Measurements from ENCODE around the gene RBM47. TPM values are rescaled to one million over a fixed set of nuclear protein-coding genes. Genes with fewer than 3 reads are reported as not detected.
"Not testable (repeated sequence)": the region's sequence is repeated elsewhere in the genome, so short reads cannot be mapped to it uniquely, and the experiment has no call there.

RBM47 gene
- total RNA-seq, 2 experiments from 2014 or later: 2.7 to 3.1 TPM

GRCh38 chr4:40418430-40419230 is 211.0 kb downstream of the RBM47 start:
- Mint-ChIP-seq H3K27ac (no peak overlapping the region), H3K4me3 (no peak overlapping the region), H3K4me1 (peaks cover 13% of the 10 kb centered on the region), H3K36me3 (peaks cover 17% of the 10 kb centered on the region), H3K9me3 (peaks cover 12% of the 10 kb centered on the region), H3K27me3 (peaks cover 4% of the 10 kb centered on the region)
- DNase-seq (no peak), ATAC-seq (ENCODE audit: low read depth) (no peak)
- POLR2A ChIA-PET: no interaction called here

- no peak for DNase-seq
- H3K4me3 Mint-ChIP-seq: no peak overlapping the region
- H3K36me3 Mint-ChIP-seq: peaks cover 17% of the 10 kb centered on the region
- H3K4me1 Mint-ChIP-seq: peaks cover 13% of the 10 kb centered on the region
- no peak overlapping the region for H3K27ac Mint-ChIP-seq
- POLR2A ChIA-PET: no interaction called here
- ATAC-seq (ENCODE audit: low read depth): no peak
- H3K27me3 Mint-ChIP-seq: peaks cover 2% of the 10 kb centered on the region
- peaks cover 12% of the 10 kb centered on the region for H3K9me3 Mint-ChIP-seq
Observed at GRCh38 chr4:40417941-40418340, 211.7 kb downstream of the RBM47 start.

- DNase-seq (no peak), ATAC-seq (ENCODE audit: low read depth) (no peak)
- H3K36me3 Mint-ChIP-seq: peaks cover 8% of the 10 kb centered on the region
- peaks cover 6% of the 10 kb centered on the region for H3K4me1 Mint-ChIP-seq
- POLR2A ChIA-PET: no interaction called here
- H3K27me3 Mint-ChIP-seq: peaks cover 2% of the 10 kb centered on the region
- peaks cover 11% of the 10 kb centered on the region for H3K9me3 Mint-ChIP-seq
- no peak overlapping the region for H3K27ac Mint-ChIP-seq
- H3K4me3 Mint-ChIP-seq: no peak overlapping the region
Observed at GRCh38 chr4:40414673-40415072, 215.0 kb downstream of the RBM47 start.

GRCh38 chr4:40412866-40413795 is 216.5 kb downstream of the RBM47 start:
- H3K27ac Mint-ChIP-seq: no peak overlapping the region
- DNase-seq (no peak), ATAC-seq (ENCODE audit: low read depth) (no peak)
- H3K27me3 Mint-ChIP-seq: peaks cover 2% of the 10 kb centered on the region
- H3K4me1 Mint-ChIP-seq: peaks cover 6% of the 10 kb centered on the region
- H3K9me3 Mint-ChIP-seq: peaks cover 7% of the 10 kb centered on the region
- peaks cover 6% of the 10 kb centered on the region for H3K36me3 Mint-ChIP-seq
- POLR2A ChIA-PET: no interaction called here
- no peak overlapping the region for H3K4me3 Mint-ChIP-seq

GRCh38 chr4:40412388-40412787 is 217.3 kb downstream of the RBM47 start:
- H3K36me3 Mint-ChIP-seq: peaks cover 8% of the 10 kb centered on the region
- H3K27ac Mint-ChIP-seq: no peak overlapping the region

GRCh38 chr4:40409835-40410234 is 219.8 kb downstream of the RBM47 start:
- Mint-ChIP-seq H3K27me3 (peaks cover 2% of the 10 kb centered on the region), H3K36me3 (peaks cover 9% of the 10 kb centered on the region), H3K4me1 (peaks cover 4% of the 10 kb centered on the region), H3K9me3 (peaks cover 18% of the 10 kb centered on the region), H3K27ac (no peak overlapping the region), H3K4me3 (no peak overlapping the region)
- POLR2A ChIA-PET: no interaction called here
- DNase-seq (no peak), ATAC-seq (ENCODE audit: low read depth) (no peak)

More at GRCh38 chr4:40412388-40412787, 217.3 kb downstream of the RBM47 start:
- ATAC-seq (ENCODE audit: low read depth) (no peak), DNase-seq (no peak)
- peaks cover 2% of the 10 kb centered on the region for H3K27me3 Mint-ChIP-seq
- no peak overlapping the region for H3K4me3 Mint-ChIP-seq
- peaks cover 6% of the 10 kb centered on the region for H3K4me1 Mint-ChIP-seq
- peaks cover 10% of the 10 kb centered on the region for H3K9me3 Mint-ChIP-seq
- POLR2A ChIA-PET: no interaction called here

GRCh38 chr4:40407468-40407867 is 222.2 kb downstream of the RBM47 start:
- DNase-seq; H3K4me3 Mint-ChIP-seq; H3K27me3 Mint-ChIP-seq; H3K4me1 Mint-ChIP-seq; ATAC-seq (ENCODE audit: low read depth); POLR2A ChIA-PET; H3K27ac Mint-ChIP-seq: not testable (repeated sequence)
- Mint-ChIP-seq H3K9me3 (peaks cover 17% of the 10 kb centered on the region), H3K36me3 (peaks cover 10% of the 10 kb centered on the region)

GRCh38 chr4:40406340-40406739 is 223.3 kb downstream of the RBM47 start:
- H3K27me3 Mint-ChIP-seq: no peaks in the 10 kb centered on the region
- H3K4me1 Mint-ChIP-seq: no peaks in the 10 kb centered on the region
- no peak overlapping the region for H3K4me3 Mint-ChIP-seq
- POLR2A ChIA-PET: no interaction called here
- no peak for DNase-seq
- peaks cover 17% of the 10 kb centered on the region for H3K9me3 Mint-ChIP-seq
- peaks cover 10% of the 10 kb centered on the region for H3K36me3 Mint-ChIP-seq
- ATAC-seq (ENCODE audit: low read depth): no peak
- H3K27ac Mint-ChIP-seq: no peak overlapping the region

GRCh38 chr4:40405193-40405592 is 224.5 kb downstream of the RBM47 start:
- DNase-seq (no peak), ATAC-seq (ENCODE audit: low read depth) (no peak)
- H3K36me3 Mint-ChIP-seq: peaks cover 10% of the 10 kb centered on the region
- H3K27me3 Mint-ChIP-seq: no peaks in the 10 kb centered on the region
- POLR2A ChIA-PET: no interaction called here
- H3K27ac Mint-ChIP-seq: no peak overlapping the region
- peaks cover 17% of the 10 kb centered on the region for H3K9me3 Mint-ChIP-seq
- H3K4me3 Mint-ChIP-seq: no peak overlapping the region
- no peaks in the 10 kb centered on the region for H3K4me1 Mint-ChIP-seq

GRCh38 chr4:40403081-40403480 is 226.6 kb downstream of the RBM47 start:
- POLR2A ChIA-PET: no interaction called here
- no peaks in the 10 kb centered on the region for H3K4me1 Mint-ChIP-seq
- peaks cover 10% of the 10 kb centered on the region for H3K36me3 Mint-ChIP-seq
- peaks cover 17% of the 10 kb centered on the region for H3K9me3 Mint-ChIP-seq
- no peaks in the 10 kb centered on the region for H3K27me3 Mint-ChIP-seq
- DNase-seq: no peak
- H3K27ac Mint-ChIP-seq: no peak overlapping the region
- no peak for ATAC-seq (ENCODE audit: low read depth)
- no peak overlapping the region for H3K4me3 Mint-ChIP-seq

- H3K27me3 Mint-ChIP-seq: no peaks in the 10 kb centered on the region
- H3K4me3 Mint-ChIP-seq: no peak overlapping the region
- POLR2A ChIA-PET: no interaction called here
- no peaks in the 10 kb centered on the region for H3K4me1 Mint-ChIP-seq
- H3K27ac Mint-ChIP-seq: no peak overlapping the region
- ATAC-seq (ENCODE audit: low read depth): no peak
- H3K9me3 Mint-ChIP-seq: peaks cover 14% of the 10 kb centered on the region
- DNase-seq: no peak
- peaks cover 7% of the 10 kb centered on the region for H3K36me3 Mint-ChIP-seq
Observed at GRCh38 chr4:40402556-40402955, 227.1 kb downstream of the RBM47 start.

GRCh38 chr4:40401631-40402030 is 228.0 kb downstream of the RBM47 start:
- H3K4me1 Mint-ChIP-seq: no peaks in the 10 kb centered on the region
- no peaks in the 10 kb centered on the region for H3K27me3 Mint-ChIP-seq
- H3K27ac Mint-ChIP-seq: no peak overlapping the region
- POLR2A ChIA-PET: no interaction called here
- H3K9me3 Mint-ChIP-seq: peaks cover 9% of the 10 kb centered on the region
- no peak overlapping the region for H3K4me3 Mint-ChIP-seq
- no peak for ATAC-seq (ENCODE audit: low read depth)
- no peak for DNase-seq
- H3K36me3 Mint-ChIP-seq: peaks cover 2% of the 10 kb centered on the region

GRCh38 chr4:40401096-40401495 is 228.6 kb downstream of the RBM47 start:
- ATAC-seq (ENCODE audit: low read depth) (no peak), DNase-seq (no peak)
- no peaks in the 10 kb centered on the region for H3K4me1 Mint-ChIP-seq
- no peak overlapping the region for H3K4me3 Mint-ChIP-seq
- peaks cover 2% of the 10 kb centered on the region for H3K36me3 Mint-ChIP-seq
- no peaks in the 10 kb centered on the region for H3K27me3 Mint-ChIP-seq
- peak overlapping the region; percentile 19 for H3K27ac Mint-ChIP-seq
- peaks cover 6% of the 10 kb centered on the region for H3K9me3 Mint-ChIP-seq
- POLR2A ChIA-PET: no interaction called here

- POLR2A ChIA-PET: no interaction called here
- Mint-ChIP-seq H3K36me3 (peaks cover 2% of the 10 kb centered on the region), H3K27ac (peak overlapping the region; percentile 10), H3K9me3 (peaks cover 2% of the 10 kb centered on the region), H3K27me3 (peaks cover 2% of the 10 kb centered on the region), H3K4me3 (no peak overlapping the region), H3K4me1 (no peaks in the 10 kb centered on the region)
- no peak for DNase-seq
- ATAC-seq (ENCODE audit: low read depth): no peak
Observed at GRCh38 chr4:40399578-40399977, 230.1 kb downstream of the RBM47 start.
